ENCODE results near the gene BARX1.

GRCh38 chr9:93979721-93980120 lies 24.6 kb upstream of the BARX1 start:
- TF ChIP-seq YY1 (tag by site-specific recombination; IDR thresholded peaks at IDR 0.05): no peak
- no peak for TF ChIP-seq CTCF (tag by site-specific recombination; IDR thresholded peaks at IDR 0.05)
- no peak for TF ChIP-seq TRIM28 (IDR thresholded peaks at IDR 0.05; ENCODE audit: borderline replicate concordance, low read length)
- TF ChIP-seq ZBTB49 (tag by site-specific recombination; IDR thresholded peaks at IDR 0.05; ENCODE audit: low read depth): no peak
- no peak for TF ChIP-seq KLF16 (tag by site-specific recombination; IDR thresholded peaks at IDR 0.05)
- no peak for TF ChIP-seq MYNN (tag by site-specific recombination; IDR thresholded peaks at IDR 0.05; ENCODE audit: borderline replicate concordance)
- no peak for TF ChIP-seq ZNF701 (tag by site-specific recombination; IDR thresholded peaks at IDR 0.05)
